ENCODE results near the gene RBM14. TPM values are rescaled to one million over a fixed set of nuclear protein-coding genes. Genes with fewer than 3 reads are reported as not detected.
"Not testable (repeated sequence)": the region's sequence is repeated elsewhere in the genome, so short reads cannot be mapped to it uniquely, and the experiment has no call there.

Gene RBM14
- total and polyA plus RNA-seq, 10 of the 15 experiments (the other 5 are each of a cell fraction or from before 2014, with no cell fraction given): 5.4 to 140 (median 44.5) TPM

GRCh38 chr11:66589315-66589714, 27.1 kb upstream of the RBM14 start:
- ATAC-seq: not testable (repeated sequence)

GRCh38 chr11:66589996-66590675, 26.3 kb upstream of the RBM14 start:
- H3K36me3 ChIP-seq (ENCODE audit: control insufficient read depth in 2 of 2, insufficient read depth in 2 of 2, low read length in 1 of 2): no peaks in the 10 kb centered on the region
- in situ Hi-C loops (cut with MboI) (no loop called here), intact Hi-C loops (cut with micrococcal nuclease; ENCODE audit: unreplicated experiment) (loop anchor here (5.0 kb wide), 1 partner anchor 87 kb away; the partner anchor contains the start of gene RBM4B)
- no peak for DNase-seq (ENCODE audit: low read depth, low spot score)
- ChIA-PET SMC1A (ENCODE audit: uncharacterized antibody, unreplicated experiment) (interaction anchor here (1.2 to 2.1 kb wide), 3 partner anchors 10 to 88 kb away, joined by 4 to 8 read pairs (median 4); partner anchors contain the start of gene RBM4B), POLR2A (interaction anchor here (0.6 to 6.8 kb wide), 5 partner anchors 8 to 87 kb away, joined by 3 to 26 read pairs (median 4); partner anchors contain the start of gene RBM4B), CTCF (interaction anchor here (0.7 to 7.7 kb wide), 7 partner anchors 10 to 181 kb away, joined by 3 to 75 read pairs (median 3); partner anchors contain the start of genes RBM4 and RBM4B), RAD21 (ENCODE audit: unreplicated experiment) (interaction anchor here (0.6 to 2.2 kb wide), 4 partner anchors 29 to 88 kb away, joined by 3 to 9 read pairs (median 6); partner anchors contain the start of gene RBM4B)
- BruUV-seq (replicated peaks): no TSS peak
- FAIRE-seq: no peak
- no peak overlapping the region for H2AFZ ChIP-seq (ENCODE audit: control insufficient read depth, low read depth, low read length)
- 65% methylated on average over 7 of the region's 7 CpGs for whole genome bisulfite sequencing (ENCODE audit: insufficient coverage, insufficient replicate concordance, low lambda C conversion rate, missing lambda C conversion rate)
- H3K79me2 ChIP-seq (ENCODE audit: control insufficient read depth, insufficient read depth, low read length): peaks cover 16% of the 10 kb centered on the region
- no peak for ATAC-seq
- no peak overlapping the region for H3K27ac ChIP-seq (ENCODE audit: control insufficient read depth, insufficient read depth)
- H4K20me1 ChIP-seq (ENCODE audit: control insufficient read depth, insufficient read depth): no peaks in the 10 kb centered on the region
- H3K4me1 ChIP-seq (ENCODE audit: control insufficient read depth, insufficient read depth, low read length): peaks cover 13% of the 10 kb centered on the region
- H3K27me3 ChIP-seq (replicated peaks in 1 of 2; ENCODE audit: control insufficient read depth in 2 of 2, insufficient read depth in 2 of 2, low read length in 1 of 2): no peaks in the 10 kb centered on the region
- no peak overlapping the region for H3K9ac ChIP-seq (ENCODE audit: control insufficient read depth, insufficient read depth, low read length)
- H3K4me3 ChIP-seq: no peak overlapping the region
- H3K4me2 ChIP-seq (ENCODE audit: control insufficient read depth, insufficient read depth): no peak overlapping the region
- no peaks in the 10 kb centered on the region for H3K9me3 ChIP-seq (replicated peaks; ENCODE audit: control insufficient read depth, insufficient read depth, low read length)
- no peak for TF ChIP-seq MTA2 (IDR thresholded peaks at IDR 0.05; ENCODE audit: low read depth)
- TF ChIP-seq ZBTB33 (IDR thresholded peaks at IDR 0.05): no peak
- TF ChIP-seq ZBTB11 (CRISPR knock-in tag; IDR thresholded peaks at IDR 0.05): no peak
- no peak for TF ChIP-seq SP1 (IDR thresholded peaks at IDR 0.05; ENCODE audit: low read depth, low read length)
- TF ChIP-seq KDM1A (IDR thresholded peaks at IDR 0.05; ENCODE audit: borderline replicate concordance): no peak
- TF ChIP-seq RELA (IDR thresholded peaks at IDR 0.05; ENCODE audit: borderline replicate concordance, partially characterized antibody): no peak
- TF ChIP-seq TBL1XR1 (IDR thresholded peaks at IDR 0.05; ENCODE audit: low read depth, low read length): no peak
- TF ChIP-seq IKZF1 (conservative IDR thresholded peaks at IDR 0.05): no peak
- TF ChIP-seq CHD4 (IDR thresholded peaks at IDR 0.05): no peak
- no peak for TF ChIP-seq SIN3A (IDR thresholded peaks at IDR 0.05; ENCODE audit: low read depth, low read length)

More at GRCh38 chr11:66589315-66589714, 27.1 kb upstream of the RBM14 start:
- BruUV-seq (replicated peaks); DNase-seq (ENCODE audit: low read depth, low spot score); in situ Hi-C loops (cut with MboI); H3K4me2 ChIP-seq (ENCODE audit: control insufficient read depth, insufficient read depth); intact Hi-C loops (cut with micrococcal nuclease; ENCODE audit: unreplicated experiment); H3K27ac ChIP-seq (ENCODE audit: control insufficient read depth, insufficient read depth); H3K36me3 ChIP-seq (ENCODE audit: control insufficient read depth in 2 of 2, insufficient read depth in 2 of 2, low read length in 1 of 2); H3K4me1 ChIP-seq (ENCODE audit: control insufficient read depth, insufficient read depth, low read length); H3K79me2 ChIP-seq (ENCODE audit: control insufficient read depth, insufficient read depth, low read length); H3K27me3 ChIP-seq (replicated peaks in 1 of 2; ENCODE audit: control insufficient read depth in 2 of 2, insufficient read depth in 2 of 2, low read length in 1 of 2); H3K9ac ChIP-seq (ENCODE audit: control insufficient read depth, insufficient read depth, low read length); H3K4me3 ChIP-seq; H4K20me1 ChIP-seq (ENCODE audit: control insufficient read depth, insufficient read depth); H2AFZ ChIP-seq (ENCODE audit: control insufficient read depth, low read depth, low read length); FAIRE-seq; H3K9me3 ChIP-seq (replicated peaks; ENCODE audit: control insufficient read depth, insufficient read depth, low read length): not testable (repeated sequence)
- ChIA-PET RAD21 (ENCODE audit: unreplicated experiment) (interaction anchor here (0.7 kb wide), 1 partner anchor 49 kb away, joined by 3 read pairs; the partner anchor contains the start of gene RBM4), SMC1A (ENCODE audit: uncharacterized antibody, unreplicated experiment) (interaction anchor here (1.0 to 2.1 kb wide), 2 partner anchors 11 to 89 kb away, joined by 3 to 8 read pairs; partner anchors contain the start of gene RBM4B), CTCF (interaction anchor here (0.6 to 1.3 kb wide), 2 partner anchors 30 to 153 kb away, joined by 3 read pairs; no protein-coding TSS in a partner anchor), POLR2A (interaction anchor here (1.5 to 6.8 kb wide), 2 partner anchors 23 to 88 kb away, joined by 3 to 26 read pairs; partner anchors contain the start of gene RBM4B)
- WGBS (ENCODE audit: insufficient coverage, insufficient replicate concordance, low lambda C conversion rate, missing lambda C conversion rate): 47% methylated on average over 2 of the region's 2 CpGs
